Neural cell (in vitro differentiated cells): Measurements from ENCODE around the gene TBC1D23. TPM values are rescaled to one million over a fixed set of nuclear protein-coding genes. Genes with fewer than 3 reads are reported as not detected.

Experiments used
- H2AFZ ChIP-seq: fragments of 200-600, 300-800 bp; sonication (generic), shearing (Covaris generic); 2 replicates; pipeline ENCODE4 v1.6.0; 2014; ENCODE audit warnings: low read depth, mild to moderate bottlenecking, antibody characterized with exemption, low read length, moderate library complexity
- H3F3A ChIP-seq: fragments of 200-600 bp; shearing (Covaris generic); 2 replicates; pipeline ENCODE4 v1.6.1; 2016; ENCODE audit warnings: mild to moderate bottlenecking, moderate library complexity, mixed read lengths, antibody characterized with exemption, low read length; ENCODE audit not compliant: insufficient read depth, poor library complexity, severe bottlenecking
- H3K27ac ChIP-seq: fragments of 200-600, 300-800 bp; sonication (generic), shearing (Covaris generic); 2 replicates; pipeline ENCODE4 v1.5.1; 2014; ENCODE audit warnings: mild to moderate bottlenecking, low read length, moderate library complexity
- H3K27me3 ChIP-seq: fragments of 300-800, 200-600 bp; sonication (generic), shearing (Covaris generic); 2 replicates; pipeline ENCODE4 v1.6.0; 2014; ENCODE audit warnings: mild to moderate bottlenecking, low read depth, low read length, moderate library complexity; ENCODE audit not compliant: insufficient read depth
- H3K36me3 ChIP-seq: fragments of 300-800, 200-600 bp; sonication (generic), shearing (Covaris generic); 2 replicates; pipeline ENCODE4 v1.5.1; 2014; ENCODE audit warnings: mild to moderate bottlenecking, antibody characterized with exemption, low read length, moderate library complexity; ENCODE audit not compliant: insufficient read depth
- H3K4me2 ChIP-seq: fragments of 300-800, 200-600 bp; sonication (generic), shearing (Covaris generic); 2 replicates; pipeline ENCODE4 v1.6.0; 2014; ENCODE audit warnings: mild to moderate bottlenecking, low read length
- H3K4me3 ChIP-seq: fragments of 300-800, 200-600 bp; sonication (generic), shearing (Covaris generic); 2 replicates; pipeline ENCODE4 v1.5.1; 2014; ENCODE audit warnings: mild to moderate bottlenecking, low read length, moderate library complexity
- H3K79me2 ChIP-seq: fragments of 200-600 bp; shearing (Covaris generic); replicated peaks from 2 replicates; pipeline ENCODE4 v1.6.0; 2014; ENCODE audit warnings: mild to moderate bottlenecking, low read length, moderate library complexity; ENCODE audit not compliant: insufficient read depth
- H3K9ac ChIP-seq: fragments of 300-800, 200-600 bp; sonication (generic), shearing (Covaris generic); 2 replicates; pipeline ENCODE4 v1.6.1; 2016; ENCODE audit warnings: mild to moderate bottlenecking, low read length, mixed read lengths
- H3K9me2 ChIP-seq: fragments of 200-600 bp; shearing (Covaris generic); 2 replicates; pipeline ENCODE4 v1.6.1; 2016; ENCODE audit warnings: mild to moderate bottlenecking, low read length, mixed read lengths; ENCODE audit not compliant: insufficient read depth
- H3K9me3 ChIP-seq: fragments of 200-600, 300-800 bp; sonication (generic), shearing (Covaris generic); 2 replicates; pipeline ENCODE4 v1.6.1; 2016; ENCODE audit warnings: mild to moderate bottlenecking, mixed run types, low read length, moderate library complexity, mixed read lengths
- H4K20me1 ChIP-seq: fragments of 200-600 bp; shearing (Covaris generic); 2 replicates; pipeline ENCODE4 v1.6.1; 2016; ENCODE audit warnings: mild to moderate bottlenecking, mixed run types; ENCODE audit not compliant: insufficient read depth
- EP300 ChIP-seq: fragments of 450-650 bp; conservative IDR thresholded peaks from 2 replicates; pipeline ENCODE4 v1.6.1; 2014; ENCODE audit warnings: antibody characterized with exemption, mild to moderate bottlenecking, moderate library complexity; ENCODE audit not compliant: poor library complexity, severe bottlenecking
- EZH2 ChIP-seq: fragments of 200-600, 300-800 bp; shearing (Covaris generic), sonication (generic); IDR thresholded peaks from 2 replicates; pipeline ENCODE4 v1.6.1; 2014; ENCODE audit warnings: antibody characterized with exemption, low read length, borderline replicate concordance, mild to moderate bottlenecking; ENCODE audit not compliant: insufficient read depth, poor library complexity, severe bottlenecking
- MXI1 ChIP-seq: fragments of 450-650 bp; conservative IDR thresholded peaks from 2 replicates; pipeline ENCODE4 v1.6.1; 2014; ENCODE audit warnings: antibody characterized with exemption, mild to moderate bottlenecking; ENCODE audit not compliant: poor library complexity, severe bottlenecking
- POLR2AphosphoS5 ChIP-seq: IDR thresholded peaks from 2 replicates; pipeline ENCODE4 v1.6.1; 2012
- RAD21 ChIP-seq: fragments of 450-650 bp; conservative IDR thresholded peaks from 2 replicates; pipeline ENCODE4 v1.6.1; 2014; ENCODE audit warnings: antibody characterized with exemption, mild to moderate bottlenecking, moderate library complexity
- SMC3 ChIP-seq: fragments of 450-650 bp; conservative IDR thresholded peaks from 2 replicates; pipeline ENCODE4 v1.6.1; 2014; ENCODE audit warnings: antibody characterized with exemption, mild to moderate bottlenecking, moderate library complexity; ENCODE audit not compliant: poor library complexity
- TAF1 ChIP-seq: IDR thresholded peaks from 2 replicates; pipeline ENCODE4 v1.6.1; 2012; ENCODE audit warnings: low read depth
- polyA plus RNA-seq: library from polyadenylated mRNA; depleted of rRNA; stranded (reverse); fragments of >200 nt; gene quantifications from 2 replicates; pipeline ENCODE4 v1.2.3, GENCODE V29; 2014
- TF ChIP-seq, protein P1 (sequence below): fragments of 450-650 bp; IDR thresholded peaks from 2 replicates; pipeline ENCODE4 v1.5.1; 2014; ENCODE audit warnings: antibody characterized with exemption, mild to moderate bottlenecking, moderate library complexity; ENCODE audit not compliant: poor library complexity, severe bottlenecking
- TF ChIP-seq, protein P2 (sequence below): IDR thresholded peaks from 2 replicates; pipeline ENCODE4 v1.6.1; 2012; ENCODE audit warnings: borderline replicate concordance

The TBC1D23 gene
- polyA plus RNA-seq, 1 donor from 2014 or later = 51.3 TPM

DNA sequence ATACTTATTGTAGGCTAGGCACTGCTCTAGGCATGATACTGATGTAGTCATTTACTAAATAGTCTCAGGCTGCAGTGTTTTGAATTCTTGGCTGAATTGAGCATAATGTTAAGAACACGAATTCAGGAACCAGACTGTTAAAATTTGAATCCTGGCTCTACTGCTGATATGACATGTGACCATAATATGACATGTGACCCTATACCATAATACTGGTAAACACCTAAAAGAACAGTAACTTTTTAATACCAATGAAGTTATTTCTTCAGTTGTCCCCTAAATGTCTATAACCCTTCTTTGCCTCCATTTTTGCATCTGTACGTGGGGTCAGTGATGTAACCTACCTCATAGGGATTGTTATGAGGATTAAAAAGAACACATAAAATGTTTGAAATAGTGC, 18.1 kb downstream of the TBC1D23 start:
- peaks cover 8% of the 10 kb centered on the region for H3K79me2 ChIP-seq
- H3K9ac ChIP-seq = no peak overlapping the region
- no peaks in the 10 kb centered on the region for H3K9me3 ChIP-seq
- no peaks in the 10 kb centered on the region for H3K9me2 ChIP-seq
- TF ChIP-seq SMC3 (no peak), RAD21 (no peak), EZH2 (no peak), POLR2AphosphoS5 (no peak), TAF1 (no peak), EP300 (no peak), MXI1 (no peak)
- TF ChIP-seq, protein P1, sequence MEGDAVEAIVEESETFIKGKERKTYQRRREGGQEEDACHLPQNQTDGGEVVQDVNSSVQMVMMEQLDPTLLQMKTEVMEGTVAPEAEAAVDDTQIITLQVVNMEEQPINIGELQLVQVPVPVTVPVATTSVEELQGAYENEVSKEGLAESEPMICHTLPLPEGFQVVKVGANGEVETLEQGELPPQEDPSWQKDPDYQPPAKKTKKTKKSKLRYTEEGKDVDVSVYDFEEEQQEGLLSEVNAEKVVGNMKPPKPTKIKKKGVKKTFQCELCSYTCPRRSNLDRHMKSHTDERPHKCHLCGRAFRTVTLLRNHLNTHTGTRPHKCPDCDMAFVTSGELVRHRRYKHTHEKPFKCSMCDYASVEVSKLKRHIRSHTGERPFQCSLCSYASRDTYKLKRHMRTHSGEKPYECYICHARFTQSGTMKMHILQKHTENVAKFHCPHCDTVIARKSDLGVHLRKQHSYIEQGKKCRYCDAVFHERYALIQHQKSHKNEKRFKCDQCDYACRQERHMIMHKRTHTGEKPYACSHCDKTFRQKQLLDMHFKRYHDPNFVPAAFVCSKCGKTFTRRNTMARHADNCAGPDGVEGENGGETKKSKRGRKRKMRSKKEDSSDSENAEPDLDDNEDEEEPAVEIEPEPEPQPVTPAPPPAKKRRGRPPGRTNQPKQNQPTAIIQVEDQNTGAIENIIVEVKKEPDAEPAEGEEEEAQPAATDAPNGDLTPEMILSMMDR = no peak
- TF ChIP-seq, protein P2, sequence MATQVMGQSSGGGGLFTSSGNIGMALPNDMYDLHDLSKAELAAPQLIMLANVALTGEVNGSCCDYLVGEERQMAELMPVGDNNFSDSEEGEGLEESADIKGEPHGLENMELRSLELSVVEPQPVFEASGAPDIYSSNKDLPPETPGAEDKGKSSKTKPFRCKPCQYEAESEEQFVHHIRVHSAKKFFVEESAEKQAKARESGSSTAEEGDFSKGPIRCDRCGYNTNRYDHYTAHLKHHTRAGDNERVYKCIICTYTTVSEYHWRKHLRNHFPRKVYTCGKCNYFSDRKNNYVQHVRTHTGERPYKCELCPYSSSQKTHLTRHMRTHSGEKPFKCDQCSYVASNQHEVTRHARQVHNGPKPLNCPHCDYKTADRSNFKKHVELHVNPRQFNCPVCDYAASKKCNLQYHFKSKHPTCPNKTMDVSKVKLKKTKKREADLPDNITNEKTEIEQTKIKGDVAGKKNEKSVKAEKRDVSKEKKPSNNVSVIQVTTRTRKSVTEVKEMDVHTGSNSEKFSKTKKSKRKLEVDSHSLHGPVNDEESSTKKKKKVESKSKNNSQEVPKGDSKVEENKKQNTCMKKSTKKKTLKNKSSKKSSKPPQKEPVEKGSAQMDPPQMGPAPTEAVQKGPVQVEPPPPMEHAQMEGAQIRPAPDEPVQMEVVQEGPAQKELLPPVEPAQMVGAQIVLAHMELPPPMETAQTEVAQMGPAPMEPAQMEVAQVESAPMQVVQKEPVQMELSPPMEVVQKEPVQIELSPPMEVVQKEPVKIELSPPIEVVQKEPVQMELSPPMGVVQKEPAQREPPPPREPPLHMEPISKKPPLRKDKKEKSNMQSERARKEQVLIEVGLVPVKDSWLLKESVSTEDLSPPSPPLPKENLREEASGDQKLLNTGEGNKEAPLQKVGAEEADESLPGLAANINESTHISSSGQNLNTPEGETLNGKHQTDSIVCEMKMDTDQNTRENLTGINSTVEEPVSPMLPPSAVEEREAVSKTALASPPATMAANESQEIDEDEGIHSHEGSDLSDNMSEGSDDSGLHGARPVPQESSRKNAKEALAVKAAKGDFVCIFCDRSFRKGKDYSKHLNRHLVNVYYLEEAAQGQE = no peak
- H3K27ac ChIP-seq = no peak overlapping the region
- H3K4me2 ChIP-seq = no peak overlapping the region
- H3F3A ChIP-seq = no peaks in the 10 kb centered on the region
- no peaks in the 10 kb centered on the region for H4K20me1 ChIP-seq
- H3K27me3 ChIP-seq = no peaks in the 10 kb centered on the region
- H3K36me3 ChIP-seq = no peaks in the 10 kb centered on the region
- no peak overlapping the region for H3K4me3 ChIP-seq
- no peak overlapping the region for H2AFZ ChIP-seq

DNA sequence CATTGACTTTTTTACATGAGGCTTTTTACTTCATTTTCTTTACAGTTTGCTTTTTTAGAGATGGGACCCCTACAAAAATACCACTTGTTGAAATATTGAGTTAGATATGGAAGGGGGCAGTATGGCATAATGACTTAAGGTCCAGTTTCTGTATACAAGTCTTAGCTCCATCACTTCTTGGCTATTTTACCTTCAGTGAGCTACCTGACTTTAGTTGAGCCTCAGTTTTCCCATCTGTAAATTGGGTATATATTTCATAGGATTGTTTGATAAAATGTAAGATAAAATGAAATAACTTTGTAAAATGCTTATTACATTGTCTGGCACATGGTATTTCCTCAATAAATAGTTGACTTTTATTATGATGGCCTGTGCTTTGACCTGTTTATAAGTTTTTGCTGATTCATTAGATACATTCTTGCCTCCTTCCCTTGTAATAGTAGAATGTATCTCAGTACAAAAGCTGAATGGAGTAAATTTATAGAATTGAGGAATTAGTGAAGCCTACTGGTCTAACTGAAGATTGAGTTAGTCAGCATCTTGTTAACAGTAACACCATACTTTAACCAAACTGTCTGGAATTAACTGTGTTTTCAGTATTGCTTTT, 27.6 kb downstream of the TBC1D23 start:
- Histone ChIP-seq H3F3A (no peaks in the 10 kb centered on the region), H3K9me3 (no peaks in the 10 kb centered on the region), H3K36me3 (no peaks in the 10 kb centered on the region), H3K27ac (no peak overlapping the region), H3K4me3 (no peak overlapping the region), H3K4me2 (no peak overlapping the region), H2AFZ (no peak overlapping the region), H3K9ac (no peak overlapping the region), H4K20me1 (no peaks in the 10 kb centered on the region), H3K79me2 (no peaks in the 10 kb centered on the region), H3K27me3 (no peaks in the 10 kb centered on the region), H3K9me2 (no peaks in the 10 kb centered on the region)
- TF ChIP-seq SMC3 (no peak), EP300 (no peak), EZH2 (no peak), MXI1 (no peak), POLR2AphosphoS5 (no peak)
- TF ChIP-seq, protein P1 = no peak
